MG63 (cell line): ENCODE data around the gene KHNYN. TPM values are rescaled to one million over a fixed set of nuclear protein-coding genes. Genes with fewer than 3 reads are reported as not detected.

Experiments used
- DNase-seq: peaks from one replicate; pipeline ENCODE4 v3.0.0-alpha.2; 2020
- H3K27me3 ChIP-seq: fragments of 250-450 bp; sonication (Bioruptor Pico); 2 replicates; pipeline ENCODE4 v1.5.1; 2020; ENCODE audit warnings: mild to moderate bottlenecking, moderate library complexity
- H3K36me3 ChIP-seq: fragments of 250-450 bp; sonication (Bioruptor Pico); 2 replicates; pipeline ENCODE4 v1.5.1; 2020; ENCODE audit warnings: mild to moderate bottlenecking, moderate library complexity
- H3K4me3 ChIP-seq: fragments of 250-450 bp; sonication (Bioruptor Pico); 2 replicates; pipeline ENCODE4 v1.5.1; 2020; ENCODE audit warnings: mild to moderate bottlenecking, moderate library complexity
- H3K9me3 ChIP-seq: fragments of 250-450 bp; sonication (Bioruptor Pico); 2 replicates; pipeline ENCODE4 v1.5.1; 2020; ENCODE audit warnings: mild to moderate bottlenecking, moderate library complexity
- total RNA-seq: library from RNA; depleted of rRNA; stranded (reverse); fragments of >200 nt; shearing (Covaris generic); gene quantifications from 2 replicates; pipeline ENCODE4 v1.2.3, GENCODE V29; 2014; ENCODE audit warnings: low replicate concordance

The KHNYN gene
- total RNA-seq, 1 experiment from 2014 or later: 30.7 TPM

- H3K4me3 ChIP-seq: no peak overlapping the region
- no peaks in the 10 kb centered on the region for H3K27me3 ChIP-seq
- no peaks in the 10 kb centered on the region for H3K36me3 ChIP-seq
- H3K9me3 ChIP-seq: no peaks in the 10 kb centered on the region
- no peak for DNase-seq
Measured at GRCh38 chr14:24398293-24398652, 31.5 kb upstream of the KHNYN start.

- no peaks in the 10 kb centered on the region for H3K36me3 ChIP-seq
- peak within 1 kb of the TSS; percentile 31 for H3K4me3 ChIP-seq
- peak; percentile 22 for DNase-seq
- H3K9me3 ChIP-seq: no peaks in the 10 kb centered on the region
- H3K27me3 ChIP-seq: no peaks in the 10 kb centered on the region
Measured at GRCh38 chr14:24398653-24399446, 30.9 kb upstream of the KHNYN start, which contains the start of gene NYNRIN. Gene NYNRIN (plus strand): TSS chr14:24399003. CDS start chr14:24399247, 244 bp downstream.

GRCh38 chr14:24399447-24399822 lies 30.3 kb upstream of the KHNYN start:
- Histone ChIP-seq H3K4me3 (peak overlapping the region; percentile 31; the same call in 1 of the 2 replicates), H3K9me3 (no peaks in the 10 kb centered on the region), H3K27me3 (no peaks in the 10 kb centered on the region), H3K36me3 (no peaks in the 10 kb centered on the region)
- no peak for DNase-seq

GRCh38 chr14:24399999-24400718 lies 29.6 kb upstream of the KHNYN start:
- Histone ChIP-seq H3K9me3 (no peaks in the 10 kb centered on the region), H3K4me3 (no peak overlapping the region), H3K36me3 (no peaks in the 10 kb centered on the region), H3K27me3 (no peaks in the 10 kb centered on the region)
- no peak for DNase-seq

- no peak overlapping the region for H3K4me3 ChIP-seq
- no peak for DNase-seq
- no peaks in the 10 kb centered on the region for H3K9me3 ChIP-seq
- H3K27me3 ChIP-seq: no peaks in the 10 kb centered on the region
- no peaks in the 10 kb centered on the region for H3K36me3 ChIP-seq
Measured at GRCh38 chr14:24401810-24402702, 27.7 kb upstream of the KHNYN start.

- Histone ChIP-seq H3K4me3 (no peak overlapping the region), H3K9me3 (no peaks in the 10 kb centered on the region), H3K27me3 (no peaks in the 10 kb centered on the region), H3K36me3 (no peaks in the 10 kb centered on the region)
- DNase-seq: no peak
Measured at GRCh38 chr14:24403294-24403998, 26.3 kb upstream of the KHNYN start.

GRCh38 chr14:24404814-24405213 lies 24.9 kb upstream of the KHNYN start:
- no peak overlapping the region for H3K4me3 ChIP-seq
- H3K9me3 ChIP-seq: no peaks in the 10 kb centered on the region
- no peaks in the 10 kb centered on the region for H3K27me3 ChIP-seq
- no peaks in the 10 kb centered on the region for H3K36me3 ChIP-seq
- no peak for DNase-seq

GRCh38 chr14:24406416-24406815 lies 23.3 kb upstream of the KHNYN start:
- Histone ChIP-seq H3K36me3 (no peaks in the 10 kb centered on the region), H3K4me3 (no peak overlapping the region), H3K9me3 (no peaks in the 10 kb centered on the region), H3K27me3 (no peaks in the 10 kb centered on the region)
- DNase-seq: no peak

GRCh38 chr14:24407608-24408325 lies 22.0 kb upstream of the KHNYN start:
- no peaks in the 10 kb centered on the region for H3K36me3 ChIP-seq
- DNase-seq: no peak
- H3K4me3 ChIP-seq: no peak overlapping the region
- H3K9me3 ChIP-seq: no peaks in the 10 kb centered on the region
- H3K27me3 ChIP-seq: no peaks in the 10 kb centered on the region

GRCh38 chr14:24408764-24409163 lies 21.0 kb upstream of the KHNYN start:
- Histone ChIP-seq H3K9me3 (no peaks in the 10 kb centered on the region), H3K4me3 (no peak overlapping the region), H3K36me3 (no peaks in the 10 kb centered on the region), H3K27me3 (no peaks in the 10 kb centered on the region)
- DNase-seq: peak; percentile 42

GRCh38 chr14:24409192-24409591 lies 20.6 kb upstream of the KHNYN start:
- DNase-seq: no peak
- Histone ChIP-seq H3K36me3 (no peaks in the 10 kb centered on the region), H3K9me3 (no peaks in the 10 kb centered on the region)

GRCh38 chr14:24409956-24410355 lies 19.8 kb upstream of the KHNYN start:
- Histone ChIP-seq H3K9me3 (no peaks in the 10 kb centered on the region), H3K27me3 (no peaks in the 10 kb centered on the region), H3K36me3 (no peaks in the 10 kb centered on the region), H3K4me3 (no peak overlapping the region)
- no peak for DNase-seq

More at GRCh38 chr14:24409192-24409591, 20.6 kb upstream of the KHNYN start:
- Histone ChIP-seq H3K4me3 (no peak overlapping the region), H3K27me3 (no peaks in the 10 kb centered on the region)

GRCh38 chr14:24411443-24412389 lies 18.0 kb upstream of the KHNYN start:
- Histone ChIP-seq H3K36me3 (no peaks in the 10 kb centered on the region), H3K9me3 (no peaks in the 10 kb centered on the region), H3K27me3 (no peaks in the 10 kb centered on the region), H3K4me3 (no peak overlapping the region)
- DNase-seq: no peak

- H3K4me3 ChIP-seq: no peak overlapping the region
- no peaks in the 10 kb centered on the region for H3K36me3 ChIP-seq
- no peak for DNase-seq
- no peaks in the 10 kb centered on the region for H3K9me3 ChIP-seq
- no peaks in the 10 kb centered on the region for H3K27me3 ChIP-seq
Measured at GRCh38 chr14:24414077-24414476, 15.7 kb upstream of the KHNYN start.
